Measurements from ENCODE around the gene SLC27A1. TPM values are rescaled to one million over a fixed set of nuclear protein-coding genes. Genes with fewer than 3 reads are reported as not detected.

Gene SLC27A1
- total RNA-seq, 1 donor from 2014 or later = 64.9 TPM

DNA sequence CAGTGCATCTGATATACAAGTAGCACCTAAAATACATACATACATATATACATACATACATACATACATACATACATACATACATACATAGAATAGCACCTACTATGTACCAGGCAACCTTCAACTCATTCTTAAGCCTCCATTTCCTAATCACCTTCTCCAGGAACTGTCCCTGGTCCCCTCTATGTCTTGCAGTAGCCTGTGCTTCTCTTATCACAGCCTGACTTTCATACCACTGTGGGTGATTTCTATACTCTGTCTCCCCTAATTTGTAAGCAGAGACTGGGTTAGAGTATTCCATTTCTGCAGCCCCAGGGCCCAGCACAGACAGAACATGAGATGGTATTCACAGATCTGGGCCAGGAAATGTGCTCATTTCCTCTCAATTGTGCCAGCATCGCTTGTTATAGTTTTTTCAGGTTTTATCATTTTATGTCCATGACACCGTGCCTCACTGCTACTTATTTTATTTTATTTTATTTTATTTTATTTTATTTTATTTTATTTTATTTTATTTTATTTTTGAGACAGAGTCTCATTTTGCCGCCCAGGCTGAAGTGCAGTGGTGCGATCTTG is 70.9 kb downstream of the SLC27A1 start:
- Histone ChIP-seq H3K27ac (no peak overlapping the region), H3K27me3 (no peaks in the 10 kb centered on the region), H3K36me3 (no peaks in the 10 kb centered on the region), H3K4me3 (no peak overlapping the region), H3K4me1 (peaks cover 8 to 12% of the 10 kb centered on the region in 2 donors), H3K9me3 (no peaks in the 10 kb centered on the region)
- TF ChIP-seq, protein P1, sequence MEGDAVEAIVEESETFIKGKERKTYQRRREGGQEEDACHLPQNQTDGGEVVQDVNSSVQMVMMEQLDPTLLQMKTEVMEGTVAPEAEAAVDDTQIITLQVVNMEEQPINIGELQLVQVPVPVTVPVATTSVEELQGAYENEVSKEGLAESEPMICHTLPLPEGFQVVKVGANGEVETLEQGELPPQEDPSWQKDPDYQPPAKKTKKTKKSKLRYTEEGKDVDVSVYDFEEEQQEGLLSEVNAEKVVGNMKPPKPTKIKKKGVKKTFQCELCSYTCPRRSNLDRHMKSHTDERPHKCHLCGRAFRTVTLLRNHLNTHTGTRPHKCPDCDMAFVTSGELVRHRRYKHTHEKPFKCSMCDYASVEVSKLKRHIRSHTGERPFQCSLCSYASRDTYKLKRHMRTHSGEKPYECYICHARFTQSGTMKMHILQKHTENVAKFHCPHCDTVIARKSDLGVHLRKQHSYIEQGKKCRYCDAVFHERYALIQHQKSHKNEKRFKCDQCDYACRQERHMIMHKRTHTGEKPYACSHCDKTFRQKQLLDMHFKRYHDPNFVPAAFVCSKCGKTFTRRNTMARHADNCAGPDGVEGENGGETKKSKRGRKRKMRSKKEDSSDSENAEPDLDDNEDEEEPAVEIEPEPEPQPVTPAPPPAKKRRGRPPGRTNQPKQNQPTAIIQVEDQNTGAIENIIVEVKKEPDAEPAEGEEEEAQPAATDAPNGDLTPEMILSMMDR (IDR thresholded peaks at IDR 0.05) = no peak
- intact Hi-C loops (cut with DNase I) = no loop called here
- no peak for DNase-seq (ENCODE audit: low spot score in 2 of 2)

DNA sequence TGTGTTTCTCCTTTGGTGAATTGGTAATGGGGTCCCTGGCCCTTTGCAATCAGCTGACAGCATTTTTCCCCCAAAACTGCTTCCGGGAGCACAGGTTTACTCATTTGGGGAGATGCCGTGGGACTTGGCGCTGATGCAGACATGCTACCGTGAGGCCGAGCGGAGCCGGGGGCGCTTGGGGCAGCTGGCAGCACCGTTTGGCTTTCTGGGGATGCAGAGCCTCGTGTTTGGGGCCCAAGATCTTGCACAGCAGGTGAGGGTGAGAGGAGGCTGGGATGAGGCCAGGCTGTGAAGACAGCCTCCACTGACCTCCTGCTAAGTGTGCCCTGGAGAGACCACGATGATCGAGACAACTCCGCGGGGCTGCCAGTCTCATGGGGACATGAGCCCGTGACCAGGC is 71.7 kb downstream of the SLC27A1 start:
- Histone ChIP-seq H3K27me3 (no peaks in the 10 kb centered on the region), H3K4me1 (peaks cover 8 to 12% of the 10 kb centered on the region in 2 donors), H3K4me3 (no peak overlapping the region), H3K36me3 (no peaks in the 10 kb centered on the region), H3K27ac (no peak overlapping the region), H3K9me3 (no peaks in the 10 kb centered on the region)
- intact Hi-C loops (cut with DNase I) = no loop called here
- TF ChIP-seq, protein P1 (IDR thresholded peaks at IDR 0.05) = no peak
- no peak for DNase-seq (ENCODE audit: low spot score in 2 of 2)

DNA sequence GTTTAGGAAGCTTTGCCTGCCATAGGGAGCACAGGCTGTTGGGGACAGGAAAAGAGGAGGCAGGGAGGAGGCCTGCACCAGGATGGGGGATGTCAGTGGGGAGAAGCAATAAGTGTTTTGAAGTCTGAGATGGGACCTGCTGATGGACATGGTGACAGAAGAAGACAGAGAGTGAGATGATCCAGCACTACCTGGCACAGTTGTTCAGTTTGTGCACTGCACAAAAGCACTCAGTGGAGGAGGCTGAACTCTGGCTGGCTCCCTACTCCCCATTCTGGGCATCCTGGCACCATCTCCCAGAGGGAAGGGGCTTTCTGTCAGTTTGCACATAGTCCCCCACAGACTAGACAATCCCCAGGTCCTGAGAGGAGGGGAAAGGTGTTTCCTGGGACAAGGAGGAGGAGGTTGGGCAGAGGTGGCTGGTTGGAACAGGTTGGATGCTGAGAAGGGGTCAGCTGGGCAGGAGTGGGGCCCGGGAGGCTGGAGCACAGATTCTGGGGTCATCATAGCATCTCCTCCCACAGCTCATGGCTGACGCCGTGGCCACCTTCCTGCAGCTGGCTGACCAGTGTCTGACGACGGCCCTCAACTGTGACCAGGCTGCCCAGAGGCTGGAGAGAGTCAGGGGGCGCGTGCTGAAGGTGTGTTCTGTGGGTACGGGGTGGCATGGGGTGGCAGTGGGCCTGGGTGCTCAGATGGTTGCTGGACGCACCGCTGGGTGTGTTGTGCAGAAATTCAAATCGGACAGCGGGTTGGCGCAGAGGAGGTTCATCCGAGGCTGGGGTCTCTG is 72.7 kb downstream of the SLC27A1 start:
- Histone ChIP-seq H3K27ac (no peak overlapping the region), H3K27me3 (no peaks in the 10 kb centered on the region), H3K36me3 (no peaks in the 10 kb centered on the region), H3K4me1 (peaks cover 8 to 12% of the 10 kb centered on the region in 2 donors), H3K4me3 (no peak overlapping the region), H3K9me3 (no peaks in the 10 kb centered on the region)
- TF ChIP-seq, protein P1 (IDR thresholded peaks at IDR 0.05) = no peak
- no peak for DNase-seq (ENCODE audit: low spot score in 2 of 2)
- intact Hi-C loops (cut with DNase I) = no loop called here

DNA sequence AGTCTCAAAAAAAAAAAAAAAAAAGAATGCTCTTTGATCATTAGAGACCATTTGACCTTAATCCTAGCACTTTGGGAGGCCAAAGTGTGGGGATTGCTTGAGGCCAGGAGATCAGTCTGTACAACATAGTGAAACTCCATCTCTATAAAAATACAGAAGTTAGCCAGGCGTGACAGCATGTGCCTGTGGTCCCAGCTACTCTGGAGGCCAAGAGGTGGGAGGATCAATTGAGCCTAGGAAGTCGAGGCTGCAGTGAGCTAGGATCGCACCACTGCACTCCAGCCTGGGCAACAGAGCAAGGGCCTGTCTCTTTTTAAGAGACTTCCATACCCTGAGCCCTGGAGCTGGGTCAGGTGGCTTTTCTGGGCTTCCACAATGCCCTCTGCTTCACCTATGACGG is 73.7 kb downstream of the SLC27A1 start:
- intact Hi-C loops (cut with DNase I) = no loop called here

DNA sequence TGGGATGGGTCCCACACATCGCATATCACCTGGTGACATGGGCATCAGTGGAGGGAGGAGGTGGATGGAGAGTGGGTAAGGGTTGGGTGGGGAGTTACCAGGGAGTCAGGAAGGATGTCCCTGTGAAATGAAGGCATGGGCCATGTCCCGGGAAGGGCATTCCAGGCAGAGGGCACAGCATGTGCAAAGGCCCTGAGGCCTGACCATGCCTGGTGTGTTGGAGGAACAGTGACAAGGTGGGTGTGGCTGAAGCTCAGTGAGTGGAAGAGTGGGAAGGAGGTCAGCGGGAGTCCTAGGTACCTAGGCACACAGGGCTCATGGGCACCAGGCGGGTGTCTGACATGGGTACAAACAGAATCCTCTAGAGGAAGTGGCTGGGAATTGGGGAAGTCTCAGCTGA is 74.1 kb downstream of the SLC27A1 start:
- TF ChIP-seq, protein P1 (IDR thresholded peaks at IDR 0.05) = no peak
- intact Hi-C loops (cut with DNase I) = no loop called here
- H3K27ac ChIP-seq = no peak overlapping the region

More for the DNA sequence above, 73.7 kb downstream of the SLC27A1 start:
- Histone ChIP-seq H3K4me1 (peaks cover 4 to 9% of the 10 kb centered on the region in 2 donors), H3K4me3 (no peak overlapping the region), H3K9me3 (no peaks in the 10 kb centered on the region), H3K27ac (no peak overlapping the region), H3K27me3 (no peaks in the 10 kb centered on the region), H3K36me3 (no peaks in the 10 kb centered on the region)
- DNase-seq (ENCODE audit: low spot score in 2 of 2) = no peak
- TF ChIP-seq, protein P1 (IDR thresholded peaks at IDR 0.05) = no peak

More for the DNA sequence above, 74.1 kb downstream of the SLC27A1 start:
- Histone ChIP-seq H3K9me3 (no peaks in the 10 kb centered on the region), H3K27me3 (no peaks in the 10 kb centered on the region), H3K36me3 (no peaks in the 10 kb centered on the region), H3K4me1 (peaks cover 0 to 5% of the 10 kb centered on the region in 2 donors), H3K4me3 (no peak overlapping the region)
- no peak for DNase-seq (ENCODE audit: low spot score in 2 of 2)

All from ascending aorta (tissue), 2 donors.